Measurements from ENCODE around the gene SEMA6A. TPM values are rescaled to one million over a fixed set of nuclear protein-coding genes. Genes with fewer than 3 reads are reported as not detected.

The SEMA6A gene
- total and polyA plus RNA-seq, 10 of the 15 experiments (the other 5 are each of a cell fraction or from before 2014, with no cell fraction given): 0.16 to 10.2 (median 1.1) TPM

- 29% methylated on average over 1 of the region's 1 CpG for WGBS (ENCODE audit: insufficient coverage, insufficient replicate concordance, low lambda C conversion rate, missing lambda C conversion rate)
- BruUV-seq (replicated peaks): no TSS peak
- in situ Hi-C loops (cut with MboI): no loop called here
These were observed 53.9 kb downstream of the SEMA6A start for GRCh38 chr5:116520771-116521170.

More at GRCh38 chr5:116520771-116521170, 53.9 kb downstream of the SEMA6A start:
- CTCF ChIA-PET: interaction anchor here (1.0 kb wide), 1 partner anchor 12 kb away, joined by 3 read pairs; no protein-coding TSS in a partner anchor
- no peak for DNase-seq (ENCODE audit: low read depth, low spot score)
- no peak overlapping the region for H3K27ac ChIP-seq (ENCODE audit: control insufficient read depth, insufficient read depth)
- TF ChIP-seq MTA2 (IDR thresholded peaks at IDR 0.05; ENCODE audit: low read depth) (no peak), SUPT20H (IDR thresholded peaks at IDR 0.05; ENCODE audit: borderline replicate concordance, control insufficient read depth, low read depth, low read length) (no peak), CBFB (IDR thresholded peaks at IDR 0.05; ENCODE audit: low read depth) (no peak), SUZ12 (IDR thresholded peaks at IDR 0.05; ENCODE audit: unreplicated experiment) (no peak), ASH2L (IDR thresholded peaks at IDR 0.05; ENCODE audit: borderline replicate concordance, low read depth) (no peak), RBBP5 (conservative IDR thresholded peaks at IDR 0.05) (no peak), CHD1 (IDR thresholded peaks at IDR 0.05; ENCODE audit: low read depth, low read length) (no peak), TCF12 (IDR thresholded peaks at IDR 0.05; ENCODE audit: low read depth, low read length) (no peak), WRNIP1 (IDR thresholded peaks at IDR 0.05; ENCODE audit: borderline replicate concordance, low read depth, low read length) (no peak), ATF3 (IDR thresholded peaks at IDR 0.05; ENCODE audit: borderline replicate concordance, extremely low read depth, low read depth, low read length) (no peak), MTA3 (IDR thresholded peaks at IDR 0.05; ENCODE audit: borderline replicate concordance, low read length) (no peak), STAT3 (IDR thresholded peaks at IDR 0.05; ENCODE audit: low read depth, low read length) (no peak), JUND (IDR thresholded peaks at IDR 0.05; ENCODE audit: low read depth, low read length) (no peak), ZNF622 (IDR thresholded peaks at IDR 0.05) (no peak), CHD2 (IDR thresholded peaks at IDR 0.05; ENCODE audit: borderline replicate concordance, low read depth, low read length) (no peak), CTCF (IDR thresholded peaks at IDR 0.05 in 2 of 3, conservative IDR thresholded peaks at IDR 0.05 in 1 of 3; ENCODE audit: control insufficient read depth in 2 of 3, extremely low read depth in 1 of 3, insufficient read depth in 1 of 3, low read depth in 3 of 3, low read length in 3 of 3) (no peak), BACH1 (IDR thresholded peaks at IDR 0.05; ENCODE audit: borderline replicate concordance) (no peak), USF1 (IDR thresholded peaks at IDR 0.05; ENCODE audit: borderline replicate concordance, extremely low read length, insufficient read depth, low read depth, low read length) (no peak), FOXK2 (IDR thresholded peaks at IDR 0.05) (no peak), HDAC2 (IDR thresholded peaks at IDR 0.05) (no peak)
- no peaks in the 10 kb centered on the region for H4K20me1 ChIP-seq (ENCODE audit: control insufficient read depth, insufficient read depth)
- intact Hi-C loops (cut with micrococcal nuclease; ENCODE audit: unreplicated experiment): no loop called here
- ATAC-seq: no peak
- POLR2A ChIA-PET: interaction anchor here (0.6 to 1.1 kb wide), 2 partner anchors 149 to 296 kb away, joined by 3 to 5 read pairs; no protein-coding TSS in a partner anchor
- FAIRE-seq: no peak
- H3K4me3 ChIP-seq: no peak overlapping the region
- H3K9ac ChIP-seq (ENCODE audit: control insufficient read depth, insufficient read depth, low read length): no peak overlapping the region
- H2AFZ ChIP-seq (ENCODE audit: control insufficient read depth, low read depth, low read length): no peak overlapping the region
- no peaks in the 10 kb centered on the region for H3K9me3 ChIP-seq (replicated peaks; ENCODE audit: control insufficient read depth, insufficient read depth, low read length)
- no peak overlapping the region for H3K4me2 ChIP-seq (ENCODE audit: control insufficient read depth, insufficient read depth)
- no peaks in the 10 kb centered on the region for H3K4me1 ChIP-seq (ENCODE audit: control insufficient read depth, insufficient read depth, low read length)
- H3K79me2 ChIP-seq (ENCODE audit: control insufficient read depth, insufficient read depth, low read length): no peaks in the 10 kb centered on the region
- H3K36me3 ChIP-seq (ENCODE audit: control insufficient read depth in 2 of 2, insufficient read depth in 2 of 2, low read length in 1 of 2): no peaks in the 10 kb centered on the region
- RAD21 ChIA-PET (ENCODE audit: unreplicated experiment): no interaction called here
- H3K27me3 ChIP-seq (replicated peaks in 1 of 2; ENCODE audit: control insufficient read depth in 2 of 2, insufficient read depth in 2 of 2, low read length in 1 of 2): no peaks in the 10 kb centered on the region
- SMC1A ChIA-PET (ENCODE audit: uncharacterized antibody, unreplicated experiment): interaction anchor here (0.7 to 1.5 kb wide), 5 partner anchors 8 to 444 kb away, joined by 3 to 4 read pairs (median 3); no protein-coding TSS in a partner anchor
